ENCODE measurements around the gene SLC44A5. TPM values are rescaled to one million over a fixed set of nuclear protein-coding genes. Genes with fewer than 3 reads are reported as not detected.

Gene SLC44A5
- polyA plus RNA-seq, 2 of the 4 experiments (the other 2 are of a cell fraction), result 0.10 to 1.5 TPM

- no peak for DNase-seq (ENCODE audit: low read depth in 1 of 2, low spot score in 1 of 2)
- POLR2A ChIA-PET, result no interaction called here
- no peak for FAIRE-seq
- Histone ChIP-seq H3K4me3 (no peak overlapping the region), H3K4me2 (no peak overlapping the region), H3K4me1 (no peaks in the 10 kb centered on the region), H3K27ac (no peak overlapping the region), H3K9me3 (no peaks in the 10 kb centered on the region)
- 43% methylated on average over 5 of the region's 5 CpGs for WGBS (ENCODE audit: missing lambda C conversion rate)
- no peak for ATAC-seq
- CTCF ChIA-PET, result no interaction called here
- TF ChIP-seq EP300 (IDR thresholded peaks at IDR 0.05) (no peak), ESRRA (IDR thresholded peaks at IDR 0.05; ENCODE audit: borderline replicate concordance, low read length) (no peak), POLR2A (IDR thresholded peaks at IDR 0.05; ENCODE audit: low read length) (no peak), CTCF (IDR thresholded peaks at IDR 0.05) (no peak)
Measured at GRCh38 chr1:75502776-75503175, 108.1 kb downstream of the SLC44A5 start.

- CTCF ChIA-PET, result no interaction called here
- Histone ChIP-seq H3K9me3 (no peaks in the 10 kb centered on the region), H3K4me2 (no peak overlapping the region), H3K4me3 (no peak overlapping the region), H3K4me1 (no peaks in the 10 kb centered on the region), H3K27ac (no peak overlapping the region)
- FAIRE-seq (no peak), DNase-seq (ENCODE audit: low read depth in 1 of 2, low spot score in 1 of 2) (no peak), ATAC-seq (no peak)
- POLR2A ChIA-PET, result interaction anchor here (0.6 kb wide), 1 partner anchor 71 kb away, joined by 4 read pairs; no protein-coding TSS in a partner anchor
- TF ChIP-seq NR3C1 (IDR thresholded peaks at IDR 0.05) (no peak), TP53 (CRISPR knock-in tag; IDR thresholded peaks at IDR 0.05) (no peak), NFE2L2 (conservative IDR thresholded peaks at IDR 0.05; ENCODE audit: low read length) (no peak), CTCF (IDR thresholded peaks at IDR 0.05) (no peak)
- WGBS (ENCODE audit: missing lambda C conversion rate), result 64% methylated on average over 5 of the region's 5 CpGs
Measured at GRCh38 chr1:75501577-75502295, 109.2 kb downstream of the SLC44A5 start.

DNA sequence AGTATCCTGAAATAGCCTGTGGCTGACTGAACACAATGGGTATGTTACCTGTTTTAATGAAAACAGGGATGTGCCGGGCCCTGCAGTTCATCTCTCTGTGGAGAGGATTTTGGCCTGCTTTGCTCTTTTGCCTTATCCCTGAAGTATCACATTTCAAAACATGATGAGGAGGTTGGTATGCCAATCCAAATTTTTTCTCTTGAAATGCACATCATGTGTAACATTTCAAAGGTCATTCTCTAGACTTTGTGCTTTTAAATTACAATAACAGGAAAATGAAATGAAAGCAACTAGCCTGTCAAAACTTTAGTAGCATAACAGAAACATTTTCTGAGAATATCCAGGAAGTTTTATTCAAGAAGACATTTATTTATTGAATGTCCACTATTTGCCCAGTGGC lies 118.9 kb downstream of the SLC44A5 start:
- DNase-seq (ENCODE audit: low read depth in 1 of 2, low spot score in 1 of 2) (no peak), ATAC-seq (no peak), FAIRE-seq (no peak)
- Histone ChIP-seq H3K4me2 (no peak overlapping the region), H3K4me1 (no peaks in the 10 kb centered on the region), H3K4me3 (no peak overlapping the region), H3K27ac (no peak overlapping the region), H3K9me3 (no peaks in the 10 kb centered on the region)
- CTCF ChIA-PET, result no interaction called here
- 7% methylated on average over 1 of the region's 1 CpG for WGBS (ENCODE audit: missing lambda C conversion rate)
- TF ChIP-seq REST (IDR thresholded peaks at IDR 0.05) (no peak), EHMT2 (IDR thresholded peaks at IDR 0.05; ENCODE audit: low read depth) (no peak), ZC3H11A (IDR thresholded peaks at IDR 0.05) (no peak), ESRRA (IDR thresholded peaks at IDR 0.05; ENCODE audit: borderline replicate concordance, low read length) (no peak), HDAC2 (IDR thresholded peaks at IDR 0.05) (no peak), CHD2 (IDR thresholded peaks at IDR 0.05; ENCODE audit: low read length, partially characterized antibody) (no peak), GATA3 (IDR thresholded peaks at IDR 0.05; ENCODE audit: borderline replicate concordance) (no peak), MYC (IDR thresholded peaks at IDR 0.05; ENCODE audit: borderline replicate concordance, low read length) (no peak), BHLHE40 (IDR thresholded peaks at IDR 0.05; ENCODE audit: low read depth, low read length) (no peak), HEYL (CRISPR knock-in tag; IDR thresholded peaks at IDR 0.05) (no peak), TP53 (CRISPR knock-in tag; IDR thresholded peaks at IDR 0.05) (no peak), HOXB5 (CRISPR knock-in tag; IDR thresholded peaks at IDR 0.05) (no peak), EHF (CRISPR knock-in tag; IDR thresholded peaks at IDR 0.05) (no peak), POLR2AphosphoS2 (conservative IDR thresholded peaks at IDR 0.05; ENCODE audit: low read length) (no peak), EP300 (IDR thresholded peaks at IDR 0.05) (no peak)
- TF ChIP-seq, protein P1, sequence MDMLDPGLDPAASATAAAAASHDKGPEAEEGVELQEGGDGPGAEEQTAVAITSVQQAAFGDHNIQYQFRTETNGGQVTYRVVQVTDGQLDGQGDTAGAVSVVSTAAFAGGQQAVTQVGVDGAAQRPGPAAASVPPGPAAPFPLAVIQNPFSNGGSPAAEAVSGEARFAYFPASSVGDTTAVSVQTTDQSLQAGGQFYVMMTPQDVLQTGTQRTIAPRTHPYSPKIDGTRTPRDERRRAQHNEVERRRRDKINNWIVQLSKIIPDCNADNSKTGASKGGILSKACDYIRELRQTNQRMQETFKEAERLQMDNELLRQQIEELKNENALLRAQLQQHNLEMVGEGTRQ (IDR thresholded peaks at IDR 0.05), result no peak
- TF ChIP-seq, protein P2, sequence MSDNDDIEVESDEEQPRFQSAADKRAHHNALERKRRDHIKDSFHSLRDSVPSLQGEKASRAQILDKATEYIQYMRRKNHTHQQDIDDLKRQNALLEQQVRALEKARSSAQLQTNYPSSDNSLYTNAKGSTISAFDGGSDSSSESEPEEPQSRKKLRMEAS (IDR thresholded peaks at IDR 0.05), result no peak
- POLR2A ChIA-PET, result no interaction called here
